T-helper 17 cell (primary cell): ENCODE measurements around the gene GPR89A. TPM values are rescaled to one million over a fixed set of nuclear protein-coding genes. Genes with fewer than 3 reads are reported as not detected.
"Not testable (repeated sequence)": the region's sequence is repeated elsewhere in the genome, so short reads cannot be mapped to it uniquely, and the experiment has no call there.

Source experiments
- ATAC-seq: fragments of 150-1000 bp; cut with Tn5 transposase; 2 replicates; pipeline ENCODE4 v1.10.0; 2021; ENCODE audit warnings: mild to moderate bottlenecking, moderate library complexity
- DNase-seq, 3 donors: peaks; one replicate each; pipeline versions ENCODE4 v3.0.0 to v3.0.0-alpha.2; 2020 to 2021
- H3K9me3 ChIP-seq: one replicate; pipeline ENCODE4 v1.7.0; 2013; ENCODE audit warnings: low read length, mild to moderate bottlenecking; ENCODE audit not compliant: control insufficient read depth, poor library complexity, severe bottlenecking
- H3K27ac Mint-ChIP-seq: one replicate; pipeline ENCODE4 v1.8.0; 2022; ENCODE audit warnings: mild to moderate bottlenecking, moderate library complexity, mixed read lengths
- H3K27me3 Mint-ChIP-seq: one replicate; pipeline ENCODE4 v1.8.0; 2022; ENCODE audit warnings: mixed read lengths
- H3K36me3 Mint-ChIP-seq: one replicate; pipeline ENCODE4 v1.8.0; 2022; ENCODE audit warnings: low read depth, mixed read lengths
- H3K4me1 Mint-ChIP-seq: one replicate; pipeline ENCODE4 v1.8.0; 2022; ENCODE audit warnings: mild to moderate bottlenecking, mixed read lengths
- H3K4me3 Mint-ChIP-seq: one replicate; pipeline ENCODE4 v1.8.0; 2022; ENCODE audit warnings: mild to moderate bottlenecking, moderate library complexity, mixed read lengths
- total RNA-seq, 4 donors: library from RNA in 2 of 4; stranded (reverse) in 2 of 4; gene quantifications; one replicate each; pipeline ENCODE4 v1.2.3 and lab custom pipeline; 2022 to 2026

GPR89A gene
- total RNA-seq, 2 donors from 2014 or later = 30.0 to 32.4 TPM

GRCh38 chr1:145714524-145715111 lies 106.8 kb downstream of the GPR89A start:
- no peak for ATAC-seq
- no peak for DNase-seq
- no peaks in the 10 kb centered on the region for H3K9me3 ChIP-seq
- Mint-ChIP-seq H3K27ac (no peak overlapping the region), H3K4me1 (peaks cover 6% of the 10 kb centered on the region), H3K36me3 (no peaks in the 10 kb centered on the region), H3K27me3 (peaks cover 14% of the 10 kb centered on the region), H3K4me3 (no peak overlapping the region)

GRCh38 chr1:145716641-145717345 lies 109.0 kb downstream of the GPR89A start:
- no peak for ATAC-seq
- H3K9me3 ChIP-seq = no peaks in the 10 kb centered on the region
- DNase-seq = no peak
- H3K27me3 Mint-ChIP-seq = peaks cover 18% of the 10 kb centered on the region
- peaks cover 13% of the 10 kb centered on the region for H3K4me1 Mint-ChIP-seq
- peak overlapping the region; percentile 72 for H3K27ac Mint-ChIP-seq
- H3K4me3 Mint-ChIP-seq = no peak overlapping the region
- H3K36me3 Mint-ChIP-seq = no peaks in the 10 kb centered on the region

- Mint-ChIP-seq H3K27ac (no peak overlapping the region), H3K4me1 (peaks cover 13% of the 10 kb centered on the region), H3K27me3 (peaks cover 25% of the 10 kb centered on the region), H3K36me3 (no peaks in the 10 kb centered on the region), H3K4me3 (peak overlapping the region; percentile 19)
- ATAC-seq (no peak), DNase-seq (no peak)
- no peaks in the 10 kb centered on the region for H3K9me3 ChIP-seq
These were observed 110.0 kb downstream of the GPR89A start for GRCh38 chr1:145717833-145718232.

GRCh38 chr1:145718465-145718864 lies 110.7 kb downstream of the GPR89A start:
- not testable (repeated sequence) for ATAC-seq, DNase-seq, H3K4me3 Mint-ChIP-seq, H3K9me3 ChIP-seq, H3K36me3 Mint-ChIP-seq
- Mint-ChIP-seq H3K4me1 (peaks cover 13% of the 10 kb centered on the region), H3K27me3 (peaks cover 25% of the 10 kb centered on the region), H3K27ac (peak overlapping the region; percentile 16)

- Mint-ChIP-seq H3K36me3 (no peaks in the 10 kb centered on the region), H3K4me1 (peaks cover 13% of the 10 kb centered on the region), H3K27me3 (peaks cover 25% of the 10 kb centered on the region), H3K27ac (peak within 1 kb of the TSS; percentile 16), H3K4me3 (no peak within 1 kb of the TSS)
- H3K9me3 ChIP-seq = no peaks in the 10 kb centered on the region
- ATAC-seq = no peak
- no peak for DNase-seq
These were observed 111.7 kb downstream of the GPR89A start, which contains the start of gene CD160 for GRCh38 chr1:145719230-145720079. Gene CD160, plus strand, starts transcription at chr1:145719499. Its CDS starts 8,829 bp downstream, at chr1:145728328.

Other genes with a start within 250 kb of the GPR89A start
- 1 to 10 TPM; 3.6 to 4.4 TPM for gene NBPF20, start 182.4 kb upstream of the GPR89A start, total RNA-seq
- gene PDZK1, start 99.4 kb downstream of the GPR89A start, total RNA-seq = under 1 TPM in 1 of 2 donors, not detected in 1; 0.55 TPM
- under 1 TPM in 1 of 2 donors, not detected in 1; 0.20 TPM for gene CD160, start 111.5 kb downstream of the GPR89A start, total RNA-seq
- 10 to 100 TPM; 14.0 to 16.6 TPM for gene RNF115, start 216.1 kb downstream of the GPR89A start, total RNA-seq
- 10 to 100 TPM; 19.3 to 25.1 TPM for gene POLR3C, start 216.2 kb downstream of the GPR89A start, total RNA-seq
- 1 to 10 TPM; 2.1 to 2.2 TPM for gene NUDT17, start 237.6 kb downstream of the GPR89A start, total RNA-seq